ENCODE measurements around the gene FLII.

DNA sequence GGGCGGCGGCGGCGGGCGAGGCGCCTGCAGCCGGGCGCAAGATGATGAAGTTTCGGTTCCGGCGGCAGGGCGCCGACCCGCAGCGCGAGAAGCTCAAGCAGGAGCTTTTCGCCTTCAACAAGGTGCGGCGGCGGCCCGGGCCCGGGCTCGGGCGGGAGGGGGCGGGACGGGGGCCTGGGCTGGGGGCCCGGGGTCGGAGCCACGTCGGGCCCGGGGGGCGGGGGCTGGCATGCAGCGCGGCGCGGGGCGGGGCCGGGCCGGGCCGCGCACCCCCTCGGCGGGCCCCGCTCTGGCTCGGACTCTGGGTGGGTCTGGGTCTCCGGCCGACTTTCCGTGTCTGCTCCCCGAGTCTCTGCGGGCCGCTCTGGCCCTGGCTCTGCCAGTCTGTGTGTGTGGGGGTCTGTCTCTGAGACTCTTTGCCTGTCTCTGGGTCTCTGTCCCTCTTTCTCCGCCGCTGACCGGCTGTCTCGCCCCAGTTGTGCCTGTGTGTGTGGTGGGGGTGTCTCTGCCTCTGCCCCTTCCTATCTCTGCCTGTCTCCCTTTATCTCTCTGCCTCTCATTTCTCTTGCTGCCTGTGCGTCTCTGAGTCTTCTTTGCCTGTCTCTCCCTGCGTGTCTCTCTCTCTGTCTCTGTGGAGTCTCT, 32.8 kb downstream of the FLII start:
- TF ChIP-seq POLR2AphosphoS5 (IDR thresholded peaks at IDR 0.05) = no peak
- TF ChIP-seq, protein P1, sequence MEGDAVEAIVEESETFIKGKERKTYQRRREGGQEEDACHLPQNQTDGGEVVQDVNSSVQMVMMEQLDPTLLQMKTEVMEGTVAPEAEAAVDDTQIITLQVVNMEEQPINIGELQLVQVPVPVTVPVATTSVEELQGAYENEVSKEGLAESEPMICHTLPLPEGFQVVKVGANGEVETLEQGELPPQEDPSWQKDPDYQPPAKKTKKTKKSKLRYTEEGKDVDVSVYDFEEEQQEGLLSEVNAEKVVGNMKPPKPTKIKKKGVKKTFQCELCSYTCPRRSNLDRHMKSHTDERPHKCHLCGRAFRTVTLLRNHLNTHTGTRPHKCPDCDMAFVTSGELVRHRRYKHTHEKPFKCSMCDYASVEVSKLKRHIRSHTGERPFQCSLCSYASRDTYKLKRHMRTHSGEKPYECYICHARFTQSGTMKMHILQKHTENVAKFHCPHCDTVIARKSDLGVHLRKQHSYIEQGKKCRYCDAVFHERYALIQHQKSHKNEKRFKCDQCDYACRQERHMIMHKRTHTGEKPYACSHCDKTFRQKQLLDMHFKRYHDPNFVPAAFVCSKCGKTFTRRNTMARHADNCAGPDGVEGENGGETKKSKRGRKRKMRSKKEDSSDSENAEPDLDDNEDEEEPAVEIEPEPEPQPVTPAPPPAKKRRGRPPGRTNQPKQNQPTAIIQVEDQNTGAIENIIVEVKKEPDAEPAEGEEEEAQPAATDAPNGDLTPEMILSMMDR (IDR thresholded peaks at IDR 0.05) = no peak
- no peak for TF ChIP-seq POLR2A (IDR thresholded peaks at IDR 0.05)

All from prostate gland (tissue), 2 donors.